ENCODE results near the gene PKMYT1.

The PKMYT1 gene

GRCh38 chr16:3022208-3022683 is 42.0 kb upstream of the PKMYT1 start:
- Mint-ChIP-seq H3K36me3 (peaks cover 6% of the 10 kb centered on the region), H3K4me3 (peak overlapping the region; percentile 85), H3K4me1 (peaks cover 28% of the 10 kb centered on the region), H3K27me3 (peaks cover 2% of the 10 kb centered on the region), H3K9me3 (no peaks in the 10 kb centered on the region), H3K27ac (peak overlapping the region; percentile 84)
- no peak for ATAC-seq (ENCODE audit: low read depth)
- DNase-seq (ENCODE audit: low spot score in 2 of 2) = no peak

GRCh38 chr16:3021449-3022207 is 41.4 kb upstream of the PKMYT1 start:
- Mint-ChIP-seq H3K4me3 (peak overlapping the region; percentile 83), H3K36me3 (peaks cover 4% of the 10 kb centered on the region), H3K9me3 (no peaks in the 10 kb centered on the region), H3K27me3 (peaks cover 2% of the 10 kb centered on the region), H3K27ac (no peak overlapping the region), H3K4me1 (peaks cover 28% of the 10 kb centered on the region)
- DNase-seq (ENCODE audit: low spot score in 2 of 2) = peak; percentile 71 to 75
- ATAC-seq (ENCODE audit: low read depth) = peak; percentile 28

- DNase-seq (ENCODE audit: low spot score in 2 of 2) = peak in 1 of 2 donors; percentile 49
- peak overlapping the region; percentile 83 for H3K4me3 Mint-ChIP-seq
- no peak for ATAC-seq (ENCODE audit: low read depth)
- peaks cover 28% of the 10 kb centered on the region for H3K4me1 Mint-ChIP-seq
- H3K27me3 Mint-ChIP-seq = peaks cover 4% of the 10 kb centered on the region
- H3K9me3 Mint-ChIP-seq = no peaks in the 10 kb centered on the region
- H3K36me3 Mint-ChIP-seq = no peaks in the 10 kb centered on the region
- H3K27ac Mint-ChIP-seq = no peak overlapping the region
Observed at GRCh38 chr16:3020604-3021448, 40.6 kb upstream of the PKMYT1 start.

GRCh38 chr16:3020247-3020603 is 40.0 kb upstream of the PKMYT1 start, which contains the start of gene TNFRSF12A:
Gene TNFRSF12A (plus strand): TSS chr16:3020368. CDS start chr16:3020398, 30 bp downstream.
- Mint-ChIP-seq H3K4me1 (peaks cover 28% of the 10 kb centered on the region), H3K36me3 (no peaks in the 10 kb centered on the region), H3K4me3 (peak within 1 kb of the TSS; percentile 83), H3K9me3 (no peaks in the 10 kb centered on the region), H3K27me3 (peaks cover 4% of the 10 kb centered on the region), H3K27ac (no peak within 1 kb of the TSS)
- peak; percentile 55 to 65 for DNase-seq (ENCODE audit: low spot score in 2 of 2)
- peak; percentile 23 for ATAC-seq (ENCODE audit: low read depth)

- Mint-ChIP-seq H3K9me3 (no peaks in the 10 kb centered on the region), H3K27me3 (peaks cover 4% of the 10 kb centered on the region), H3K4me1 (peaks cover 28% of the 10 kb centered on the region), H3K36me3 (no peaks in the 10 kb centered on the region), H3K4me3 (peak overlapping the region; percentile 83), H3K27ac (no peak overlapping the region)
- no peak for ATAC-seq (ENCODE audit: low read depth)
- DNase-seq (ENCODE audit: low spot score in 2 of 2) = no peak
Observed at GRCh38 chr16:3019594-3020246, 39.5 kb upstream of the PKMYT1 start.

- Mint-ChIP-seq H3K4me1 (peaks cover 20% of the 10 kb centered on the region), H3K27ac (no peak within 1 kb of the TSS), H3K36me3 (no peaks in the 10 kb centered on the region), H3K9me3 (no peaks in the 10 kb centered on the region), H3K4me3 (peak within 1 kb of the TSS; percentile 44), H3K27me3 (peaks cover 8% of the 10 kb centered on the region)
- ATAC-seq (ENCODE audit: low read depth) = no peak
- DNase-seq (ENCODE audit: low spot score in 2 of 2) = no peak
Observed at GRCh38 chr16:3017794-3018506, 37.7 kb upstream of the PKMYT1 start, which contains the start of gene CLDN6. Gene CLDN6 (minus strand): TSS chr16:3018183. CDS start chr16:3016021, 2,162 bp downstream.

GRCh38 chr16:3017344-3017743 is 37.1 kb upstream of the PKMYT1 start:
- Mint-ChIP-seq H3K9me3 (no peaks in the 10 kb centered on the region), H3K27ac (no peak overlapping the region), H3K4me3 (no peak overlapping the region), H3K4me1 (peaks cover 17% of the 10 kb centered on the region), H3K36me3 (no peaks in the 10 kb centered on the region), H3K27me3 (peaks cover 12% of the 10 kb centered on the region)
- ATAC-seq (ENCODE audit: low read depth) = no peak
- DNase-seq (ENCODE audit: low spot score in 2 of 2) = no peak

GRCh38 chr16:3015865-3016521 is 35.7 kb upstream of the PKMYT1 start:
- H3K4me3 Mint-ChIP-seq = no peak overlapping the region
- H3K27ac Mint-ChIP-seq = no peak overlapping the region
- DNase-seq (ENCODE audit: low spot score in 2 of 2) = no peak
- ATAC-seq (ENCODE audit: low read depth) = no peak
- H3K9me3 Mint-ChIP-seq = no peaks in the 10 kb centered on the region
- no peaks in the 10 kb centered on the region for H3K36me3 Mint-ChIP-seq
- peaks cover 10% of the 10 kb centered on the region for H3K4me1 Mint-ChIP-seq
- H3K27me3 Mint-ChIP-seq = peaks cover 12% of the 10 kb centered on the region

- DNase-seq (ENCODE audit: low spot score in 2 of 2) = no peak
- Mint-ChIP-seq H3K4me3 (no peak overlapping the region), H3K27ac (no peak overlapping the region), H3K36me3 (no peaks in the 10 kb centered on the region), H3K4me1 (peaks cover 5% of the 10 kb centered on the region), H3K27me3 (peaks cover 12% of the 10 kb centered on the region), H3K9me3 (no peaks in the 10 kb centered on the region)
- ATAC-seq (ENCODE audit: low read depth) = no peak
Observed at GRCh38 chr16:3014971-3015370, 34.7 kb upstream of the PKMYT1 start.

GRCh38 chr16:3013998-3014690 is 33.9 kb upstream of the PKMYT1 start:
- Mint-ChIP-seq H3K9me3 (no peaks in the 10 kb centered on the region), H3K4me3 (no peak overlapping the region), H3K27me3 (peaks cover 12% of the 10 kb centered on the region)

GRCh38 chr16:3013491-3013951 is 33.3 kb upstream of the PKMYT1 start:
- no peak for ATAC-seq (ENCODE audit: low read depth)
- Mint-ChIP-seq H3K27me3 (peaks cover 12% of the 10 kb centered on the region), H3K27ac (no peak overlapping the region), H3K4me1 (peaks cover 4% of the 10 kb centered on the region), H3K4me3 (no peak overlapping the region), H3K36me3 (no peaks in the 10 kb centered on the region), H3K9me3 (no peaks in the 10 kb centered on the region)
- no peak for DNase-seq (ENCODE audit: low spot score in 2 of 2)

More at GRCh38 chr16:3013998-3014690, 33.9 kb upstream of the PKMYT1 start:
- ATAC-seq (ENCODE audit: low read depth) (no peak), DNase-seq (ENCODE audit: low spot score in 2 of 2) (no peak)
- H3K36me3 Mint-ChIP-seq = no peaks in the 10 kb centered on the region
- H3K4me1 Mint-ChIP-seq = peaks cover 4% of the 10 kb centered on the region
- H3K27ac Mint-ChIP-seq = no peak overlapping the region

- H3K4me3 Mint-ChIP-seq = no peak within 1 kb of the TSS
- no peak within 1 kb of the TSS for H3K27ac Mint-ChIP-seq
- DNase-seq (ENCODE audit: low spot score in 2 of 2) (no peak), ATAC-seq (ENCODE audit: low read depth) (peak; percentile 76)
- no peaks in the 10 kb centered on the region for H3K9me3 Mint-ChIP-seq
- peaks cover 10% of the 10 kb centered on the region for H3K27me3 Mint-ChIP-seq
- peaks cover 10% of the 10 kb centered on the region for H3K4me1 Mint-ChIP-seq
- H3K36me3 Mint-ChIP-seq = no peaks in the 10 kb centered on the region
Observed at GRCh38 chr16:3012828-3013420, 32.7 kb upstream of the PKMYT1 start, which contains the start of gene CLDN9. Gene CLDN9 (plus strand): TSS chr16:3012923. CDS start chr16:3013363, 440 bp downstream.
